Choroid plexus epithelial cell (primary cell): ENCODE results near the gene MFN2.
A peak's percentile ranks its signal among the peaks of the same experiment; 100 is the strongest.

Experiments
- DNase-seq: peaks from one replicate; pipeline ENCODE4 v3.0.0-alpha.2; 2010; ENCODE audit warnings: low read depth
- H3K4me3 ChIP-seq: 2 replicates; pipeline ENCODE4 v1.5.1; 2011; ENCODE audit warnings: low read depth, mild to moderate bottlenecking, control low read depth, low read length, moderate library complexity
- TF ChIP-seq, protein P1 (sequence below): conservative IDR thresholded peaks from 2 replicates; pipeline ENCODE4 v1.5.1; 2011; ENCODE audit warnings: low read depth, mild to moderate bottlenecking, control low read depth, inconsistent platforms, low read length, moderate library complexity

Gene MFN2

DNA sequence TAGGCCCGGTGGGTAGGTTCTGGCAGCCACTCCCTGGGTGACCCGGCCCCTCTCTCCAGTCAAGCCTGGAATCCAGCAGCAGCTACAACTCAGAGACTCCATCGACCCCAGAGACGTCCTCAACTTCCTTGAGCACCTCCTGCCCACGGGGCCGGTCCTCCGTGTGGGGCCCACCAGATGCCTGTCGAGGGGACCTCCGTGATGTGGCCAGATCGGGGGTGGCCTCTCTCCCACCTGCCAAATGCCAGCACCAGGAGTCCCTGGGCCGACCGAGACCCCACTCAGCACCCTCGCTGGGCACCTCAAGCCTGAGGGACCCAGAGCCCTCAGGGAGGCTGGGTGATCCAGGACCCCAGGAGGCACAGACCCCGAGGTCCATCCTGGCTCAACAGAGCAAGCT, 41.8 kb downstream of the MFN2 start:
- TF ChIP-seq, protein P1, sequence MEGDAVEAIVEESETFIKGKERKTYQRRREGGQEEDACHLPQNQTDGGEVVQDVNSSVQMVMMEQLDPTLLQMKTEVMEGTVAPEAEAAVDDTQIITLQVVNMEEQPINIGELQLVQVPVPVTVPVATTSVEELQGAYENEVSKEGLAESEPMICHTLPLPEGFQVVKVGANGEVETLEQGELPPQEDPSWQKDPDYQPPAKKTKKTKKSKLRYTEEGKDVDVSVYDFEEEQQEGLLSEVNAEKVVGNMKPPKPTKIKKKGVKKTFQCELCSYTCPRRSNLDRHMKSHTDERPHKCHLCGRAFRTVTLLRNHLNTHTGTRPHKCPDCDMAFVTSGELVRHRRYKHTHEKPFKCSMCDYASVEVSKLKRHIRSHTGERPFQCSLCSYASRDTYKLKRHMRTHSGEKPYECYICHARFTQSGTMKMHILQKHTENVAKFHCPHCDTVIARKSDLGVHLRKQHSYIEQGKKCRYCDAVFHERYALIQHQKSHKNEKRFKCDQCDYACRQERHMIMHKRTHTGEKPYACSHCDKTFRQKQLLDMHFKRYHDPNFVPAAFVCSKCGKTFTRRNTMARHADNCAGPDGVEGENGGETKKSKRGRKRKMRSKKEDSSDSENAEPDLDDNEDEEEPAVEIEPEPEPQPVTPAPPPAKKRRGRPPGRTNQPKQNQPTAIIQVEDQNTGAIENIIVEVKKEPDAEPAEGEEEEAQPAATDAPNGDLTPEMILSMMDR: no peak
- DNase-seq: no peak
- no peak overlapping the region for H3K4me3 ChIP-seq

DNA sequence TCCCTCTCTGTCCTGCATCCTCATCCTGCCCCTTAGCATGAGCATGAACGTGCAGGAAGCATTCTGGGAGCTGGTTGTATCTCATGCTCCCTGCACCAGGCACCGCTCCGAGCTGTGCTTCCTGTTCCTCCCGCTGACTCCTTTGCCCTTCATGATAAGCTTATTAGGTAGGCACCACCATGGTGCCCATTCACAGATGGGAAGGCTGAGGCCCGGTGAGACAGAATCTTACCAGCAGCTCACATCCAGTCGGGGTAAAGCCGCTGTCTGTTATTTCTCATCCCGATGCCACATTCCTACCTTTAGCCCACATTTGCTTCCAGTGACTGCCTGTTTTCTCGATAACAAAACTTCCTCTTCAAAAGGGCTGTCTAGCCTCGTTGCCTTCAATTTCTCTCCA, 46.3 kb downstream of the MFN2 start:
- DNase-seq: no peak
- TF ChIP-seq, protein P1: no peak
- no peak overlapping the region for H3K4me3 ChIP-seq

DNA sequence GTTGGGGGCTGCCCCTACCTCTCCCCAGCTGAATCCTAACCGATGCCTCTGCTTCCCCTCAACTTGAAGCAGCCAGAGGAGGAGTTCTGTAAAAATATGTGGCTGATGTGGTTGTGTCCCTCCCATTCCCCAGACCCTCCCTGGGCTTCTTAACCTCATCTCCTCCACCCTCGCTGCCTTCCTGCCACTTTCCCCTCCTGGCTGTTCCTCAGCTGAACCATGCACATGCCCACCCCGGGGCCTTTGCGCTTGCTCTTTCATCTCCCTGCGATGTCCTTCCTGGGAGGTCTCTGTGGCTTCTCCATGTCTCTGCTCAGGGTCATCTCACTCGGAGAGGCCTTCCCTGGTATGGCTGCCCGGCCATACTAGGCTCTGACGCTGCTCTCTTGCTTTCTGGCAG, 48.0 kb downstream of the MFN2 start:
- H3K4me3 ChIP-seq: no peak overlapping the region
- DNase-seq: no peak
- TF ChIP-seq, protein P1: no peak

DNA sequence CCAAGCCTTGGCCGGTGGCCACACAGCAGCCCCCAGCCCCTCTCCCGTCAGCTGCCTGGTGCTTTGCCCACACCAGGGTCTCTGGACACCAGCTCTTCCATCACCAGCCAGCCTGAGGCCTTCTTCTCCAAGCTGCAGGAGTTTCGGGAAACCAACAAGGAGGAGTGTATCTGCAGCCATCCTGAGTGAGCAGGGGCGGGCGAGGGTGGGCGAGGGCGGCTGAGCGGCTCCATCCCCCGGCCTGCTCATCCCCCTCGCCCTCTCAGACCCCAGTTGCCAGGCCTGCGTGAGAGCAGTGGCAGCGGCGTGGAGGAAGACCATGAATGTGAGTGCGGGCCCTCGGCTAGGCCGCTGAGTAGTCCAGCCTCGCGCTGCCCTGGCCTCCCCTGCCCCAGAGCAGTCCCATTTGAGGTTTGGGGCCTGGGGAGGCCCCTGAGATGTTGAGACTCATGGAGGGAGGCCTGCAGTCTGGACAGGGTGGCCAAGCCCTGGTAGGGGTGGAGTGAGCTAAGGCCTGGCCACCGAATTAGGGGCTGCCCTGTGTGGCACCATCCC, 48.8 kb downstream of the MFN2 start:
- H3K4me3 ChIP-seq: no peak overlapping the region
- TF ChIP-seq, protein P1: no peak
- DNase-seq: no peak

GRCh38 chr1:12029720-12030339, 49.6 kb downstream of the MFN2 start:
- TF ChIP-seq, protein P1: no peak
- H3K4me3 ChIP-seq: no peak overlapping the region
- DNase-seq: no peak

GRCh38 chr1:12031039-12031980, 51.1 kb downstream of the MFN2 start:
- TF ChIP-seq, protein P1: peak; percentile 84
- DNase-seq: peak; percentile 65
- H3K4me3 ChIP-seq: no peak overlapping the region
